Mammary epithelial cell (primary cell): Measurements from ENCODE around the gene NUDT14.

Experiments used
- EZH2 ChIP-seq: IDR thresholded peaks from 2 replicates; pipeline ENCODE4 v1.6.1; 2012; ENCODE audit warnings: low read length, inconsistent platforms, borderline replicate concordance
- TF ChIP-seq, protein P1 (sequence below), 2 donors: IDR thresholded peaks in 1 of 2; conservative IDR thresholded peaks in 1 of 2; 2 replicates each; pipeline ENCODE4 v1.5.1; 2011 to 2012; ENCODE audit warnings: inconsistent platforms in 2 of 2, low read length in 2 of 2, mild to moderate bottlenecking in 2 of 2, control low read depth in 1 of 2, low read depth in 1 of 2; ENCODE audit not compliant: insufficient read depth in 1 of 2; ENCODE audit errors: extremely low read depth in 1 of 2

DNA sequence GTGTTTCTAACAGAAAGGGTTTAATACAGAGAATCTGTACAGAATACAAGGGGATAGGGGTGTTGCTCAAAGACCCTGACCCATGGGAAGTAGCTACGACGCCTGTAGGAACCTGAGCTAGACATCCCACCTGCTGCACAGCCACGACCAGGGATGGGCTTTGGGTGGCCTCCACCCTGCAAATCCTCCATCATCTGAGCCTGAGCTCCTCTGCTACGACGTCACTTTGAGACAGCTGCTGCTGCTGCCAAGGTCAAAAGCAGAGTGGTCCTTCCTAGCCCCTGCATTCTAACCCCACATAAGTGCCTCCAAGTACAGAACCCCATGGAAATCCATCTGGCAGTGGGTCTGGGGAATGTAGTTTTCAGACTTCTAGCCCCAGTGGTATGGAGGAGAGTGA, 56.3 kb downstream of the NUDT14 start:
- TF ChIP-seq EZH2, result no peak
- TF ChIP-seq, protein P1, sequence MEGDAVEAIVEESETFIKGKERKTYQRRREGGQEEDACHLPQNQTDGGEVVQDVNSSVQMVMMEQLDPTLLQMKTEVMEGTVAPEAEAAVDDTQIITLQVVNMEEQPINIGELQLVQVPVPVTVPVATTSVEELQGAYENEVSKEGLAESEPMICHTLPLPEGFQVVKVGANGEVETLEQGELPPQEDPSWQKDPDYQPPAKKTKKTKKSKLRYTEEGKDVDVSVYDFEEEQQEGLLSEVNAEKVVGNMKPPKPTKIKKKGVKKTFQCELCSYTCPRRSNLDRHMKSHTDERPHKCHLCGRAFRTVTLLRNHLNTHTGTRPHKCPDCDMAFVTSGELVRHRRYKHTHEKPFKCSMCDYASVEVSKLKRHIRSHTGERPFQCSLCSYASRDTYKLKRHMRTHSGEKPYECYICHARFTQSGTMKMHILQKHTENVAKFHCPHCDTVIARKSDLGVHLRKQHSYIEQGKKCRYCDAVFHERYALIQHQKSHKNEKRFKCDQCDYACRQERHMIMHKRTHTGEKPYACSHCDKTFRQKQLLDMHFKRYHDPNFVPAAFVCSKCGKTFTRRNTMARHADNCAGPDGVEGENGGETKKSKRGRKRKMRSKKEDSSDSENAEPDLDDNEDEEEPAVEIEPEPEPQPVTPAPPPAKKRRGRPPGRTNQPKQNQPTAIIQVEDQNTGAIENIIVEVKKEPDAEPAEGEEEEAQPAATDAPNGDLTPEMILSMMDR (conservative IDR thresholded peaks at IDR 0.05 in 1 of 2, IDR thresholded peaks at IDR 0.05 in 1 of 2; ENCODE audit: extremely low read depth in 1 of 2, insufficient read depth in 1 of 2, low read depth in 1 of 2, low read length in 2 of 2), result no peak
